A549 (cell line): ENCODE measurements around the gene RAP1GAP2. TPM values are rescaled to one million over a fixed set of nuclear protein-coding genes. Genes with fewer than 3 reads are reported as not detected.

Experiments used
- ATAC-seq, 2 experiments: fragments of 200-7000 bp in 1 of 2; fragments of >200 bp in 1 of 2; cut with Nextera tagmentation in 1 of 2; cut with Tn5 transposase in 1 of 2; 3 replicates each; pipeline versions ENCODE4 v1.8.0 to v1.9.1; 2018 to 2020; ENCODE audit warnings: mild to moderate bottlenecking in 1 of 2, moderate library complexity in 1 of 2
- CTCF ChIA-PET: fragments of 300-600 bp; sonication (Branson Sonifier 250); formaldehyde crosslinking; extraction: SDS; loops from one replicate; lab custom pipeline; 2021; ENCODE audit warnings: antibody characterized with exemption, inconsistent platforms; lab: Yijun Ruan, JAX
- POLR2A ChIA-PET: fragments of 350-600 bp; formaldehyde crosslinking; extraction: SDS; loops from one replicate; lab custom pipeline; 2021; ENCODE audit warnings: antibody characterized with exemption, inconsistent platforms; lab: Yijun Ruan, JAX
- DNase-seq, 2 experiments: peaks; one replicate each; pipeline versions ENCODE4 v3.0.0 to v3.0.0-alpha.2; 2011 to 2016; ENCODE audit warnings: low read depth in 1 of 2, low spot score in 1 of 2
- FAIRE-seq: peaks from 2 replicates; lab custom pipeline; 2011; peaks lifted over from hg19 to GRCh38; lab: Jason Lieb, UNC
- H3K27ac ChIP-seq, 2 experiments: fragments of >200 bp; sonication (Bioruptor Twin); formaldehyde crosslinking; 3 replicates each; pipeline ENCODE4 v1.5.1; 2016 to 2017
- H3K4me1 ChIP-seq: fragments of >200 bp; sonication (Bioruptor Twin); formaldehyde crosslinking; 3 replicates; pipeline ENCODE4 v1.6.1; 2016
- H3K4me2 ChIP-seq: fragments of >200 bp; sonication (Bioruptor Twin); formaldehyde crosslinking; 3 replicates; pipeline ENCODE4 v1.6.1; 2016
- H3K4me3 ChIP-seq: fragments of >200 bp; sonication (Bioruptor Twin); formaldehyde crosslinking; 3 replicates; pipeline ENCODE4 v1.5.1; 2016
- H3K9me3 ChIP-seq: fragments of >200 bp; sonication (Bioruptor Twin); formaldehyde crosslinking; 3 replicates; pipeline ENCODE4 v1.6.1; 2016
- BHLHE40 ChIP-seq: IDR thresholded peaks from 2 replicates; pipeline ENCODE4 v1.6.1; 2012; ENCODE audit warnings: low read depth, low read length, inconsistent platforms
- CBX2 ChIP-seq: fragments of 200-600 bp; sonication (generic); IDR thresholded peaks from 2 replicates; pipeline ENCODE4 v1.6.1; 2016; ENCODE audit warnings: low read depth, mild to moderate bottlenecking, borderline replicate concordance
- CHD4 ChIP-seq: fragments of 200-600 bp; sonication (generic); IDR thresholded peaks from 2 replicates; pipeline ENCODE4 v1.6.1; 2016; ENCODE audit warnings: antibody characterized with exemption, mild to moderate bottlenecking, borderline replicate concordance
- EHF ChIP-seq: fragments of 250-450 bp; sonication (Bioruptor Pico); IDR thresholded peaks from 2 replicates; pipeline ENCODE4 v1.5.0; 2020; ENCODE audit warnings: mild to moderate bottlenecking
- EHMT2 ChIP-seq: fragments of 200-600 bp; sonication (generic); IDR thresholded peaks from 2 replicates; pipeline ENCODE4 v1.6.1; 2016; ENCODE audit warnings: antibody characterized with exemption, low read depth, mild to moderate bottlenecking, moderate library complexity
- ESRRA ChIP-seq: fragments of 150-350 bp; IDR thresholded peaks from 2 replicates; pipeline ENCODE4 v1.6.1; 2014; ENCODE audit warnings: mild to moderate bottlenecking, low read length, borderline replicate concordance
- HEYL ChIP-seq: fragments of 250-450 bp; sonication (Bioruptor Pico); IDR thresholded peaks from 2 replicates; pipeline ENCODE4 v1.8.0; 2021; ENCODE audit warnings: mild to moderate bottlenecking, moderate library complexity
- HMGXB4 ChIP-seq: fragments of 250-450 bp; sonication (Bioruptor Pico); IDR thresholded peaks from 2 replicates; pipeline ENCODE4 v1.5.0; 2021; ENCODE audit warnings: mild to moderate bottlenecking, moderate library complexity, borderline replicate concordance
- JUN ChIP-seq, 2 experiments: fragments of >200 bp; sonication (Bioruptor Twin); formaldehyde crosslinking; IDR thresholded peaks; 2 replicates in 1 of 2; 3 replicates in 1 of 2; pipeline ENCODE4 v1.6.1; 2016 to 2017
- KDM1A ChIP-seq: fragments of 200-600 bp; sonication (generic); IDR thresholded peaks from 2 replicates; pipeline ENCODE4 v1.6.1; 2016; ENCODE audit warnings: low read depth, mild to moderate bottlenecking
- KDM5A ChIP-seq: fragments of 200-600 bp; sonication (generic); IDR thresholded peaks from 2 replicates; pipeline ENCODE4 v1.6.1; 2016; ENCODE audit warnings: antibody characterized with exemption, mild to moderate bottlenecking
- NFE2L2 ChIP-seq: fragments of 150-350 bp; conservative IDR thresholded peaks from 2 replicates; pipeline ENCODE4 v1.6.1; 2014; ENCODE audit warnings: low read length
- POLR2A ChIP-seq: IDR thresholded peaks from 2 replicates; pipeline ENCODE4 v1.6.1; 2012; ENCODE audit warnings: mild to moderate bottlenecking, low read length
- RCOR1 ChIP-seq: fragments of 150-350 bp; IDR thresholded peaks from 2 replicates; pipeline ENCODE4 v1.6.1; 2014; ENCODE audit warnings: antibody characterized with exemption, low read length, low read depth
- RNF2 ChIP-seq: fragments of 200-600 bp; sonication (generic); IDR thresholded peaks from 2 replicates; pipeline ENCODE4 v1.6.1; 2016; ENCODE audit warnings: low read depth, mild to moderate bottlenecking, antibody characterized with exemption, moderate library complexity, borderline replicate concordance
- SREBF2 ChIP-seq: fragments of 450-650 bp; IDR thresholded peaks from 2 replicates; pipeline ENCODE4 v1.6.1; 2014; ENCODE audit warnings: mild to moderate bottlenecking, moderate library complexity
- ZSCAN20 ChIP-seq: fragments of 250-450 bp; sonication (Bioruptor Pico); IDR thresholded peaks from 2 replicates; pipeline ENCODE4 v1.8.0; 2022; ENCODE audit warnings: mild to moderate bottlenecking, moderate library complexity
- WGBS: methylation state at CpG from one replicate; pipeline ENCODE4 v1.1.6; 2017; ENCODE audit errors: missing lambda C conversion rate; 5-methylcytosine and 5-hydroxymethylcytosine counted together
- polyA plus RNA-seq, 4 experiments: library from polyadenylated mRNA; depleted of rRNA in 3 of 4; stranded (reverse); fragments of >200 nt; fragmentation: RNase III in 1 of 4; extraction: RNeasy Plus Mini Kit Qiagen cat#74134 plus additional on column Dnase treatment in 1 of 4; gene quantifications; 2 replicates in 3 of 4; 3 replicates in 1 of 4; pipeline ENCODE4 v1.2.3, GENCODE V29; 2011 to 2017
- TF ChIP-seq, protein P1 (sequence below): fragments of >200 bp; sonication (Bioruptor Twin); formaldehyde crosslinking; IDR thresholded peaks from 3 replicates; pipeline ENCODE4 v1.6.1; 2016
- TF ChIP-seq, protein P2 (sequence below): IDR thresholded peaks from 2 replicates; pipeline ENCODE4 v1.6.1; 2012
- TF ChIP-seq, protein P3 (sequence below): IDR thresholded peaks from 2 replicates; pipeline ENCODE4 v1.6.1; 2012; ENCODE audit warnings: low read depth, borderline replicate concordance

RAP1GAP2 gene
- polyA plus RNA-seq, 2 of the 4 experiments (the other 2 are of a cell fraction): 8.3 to 20.8 TPM

GRCh38 chr17:2911035-2911754, 115.0 kb downstream of the RAP1GAP2 start:
- DNase-seq: no peak
- CTCF ChIA-PET: interaction anchor here (0.9 to 2.9 kb wide), 3 partner anchors 62 to 102 kb away, joined by 3 to 9 read pairs (median 4); no protein-coding TSS in a partner anchor
- H3K4me3 ChIP-seq: no peak overlapping the region
- no peaks in the 10 kb centered on the region for H3K4me1 ChIP-seq
- TF ChIP-seq SREBF2 (no peak), EHF (CRISPR knock-in tag) (no peak)
- TF ChIP-seq, all 56 proteins: peak for 0
- Histone ChIP-seq H3K27ac (no peak overlapping the region), H3K4me2 (no peak overlapping the region), H3K9me3 (no peaks in the 10 kb centered on the region)
- WGBS: 82% methylated on average over 18 of the region's 19 CpGs
- POLR2A ChIA-PET: interaction anchor here (0.6 kb wide), 1 partner anchor 78 kb away, joined by 3 read pairs; no protein-coding TSS in a partner anchor
- ATAC-seq (no peak), FAIRE-seq (no peak)

GRCh38 chr17:2911755-2912111, 115.5 kb downstream of the RAP1GAP2 start:
- no peak overlapping the region for H3K4me3 ChIP-seq
- TF ChIP-seq, protein P1, sequence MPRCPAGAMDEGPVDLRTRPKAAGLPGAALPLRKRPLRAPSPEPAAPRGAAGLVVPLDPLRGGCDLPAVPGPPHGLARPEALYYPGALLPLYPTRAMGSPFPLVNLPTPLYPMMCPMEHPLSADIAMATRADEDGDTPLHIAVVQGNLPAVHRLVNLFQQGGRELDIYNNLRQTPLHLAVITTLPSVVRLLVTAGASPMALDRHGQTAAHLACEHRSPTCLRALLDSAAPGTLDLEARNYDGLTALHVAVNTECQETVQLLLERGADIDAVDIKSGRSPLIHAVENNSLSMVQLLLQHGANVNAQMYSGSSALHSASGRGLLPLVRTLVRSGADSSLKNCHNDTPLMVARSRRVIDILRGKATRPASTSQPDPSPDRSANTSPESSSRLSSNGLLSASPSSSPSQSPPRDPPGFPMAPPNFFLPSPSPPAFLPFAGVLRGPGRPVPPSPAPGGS: no peak
- TF ChIP-seq HEYL (CRISPR knock-in tag) (no peak), ZSCAN20 (CRISPR knock-in tag) (no peak), ESRRA (no peak), CHD4 (no peak), BHLHE40 (no peak), KDM1A (no peak), KDM5A (no peak), JUN (IDR thresholded peaks at IDR 0.05) (no peak), POLR2A (no peak), EHF (CRISPR knock-in tag) (no peak)
- no peak for FAIRE-seq
- WGBS: 88% methylated on average over 10 of the region's 10 CpGs
- POLR2A ChIA-PET: interaction anchor here (0.6 kb wide), 1 partner anchor 79 kb away, joined by 3 read pairs; no protein-coding TSS in a partner anchor
- H3K9me3 ChIP-seq: no peaks in the 10 kb centered on the region
- no peak for DNase-seq
- H3K4me2 ChIP-seq: no peak overlapping the region
- CTCF ChIA-PET: interaction anchor here (0.5 to 11.2 kb wide), 3 partner anchors 18 to 101 kb away, joined by 3 to 66 read pairs (median 9); no protein-coding TSS in a partner anchor
- no peak for ATAC-seq
- no peak overlapping the region for H3K27ac ChIP-seq
- no peaks in the 10 kb centered on the region for H3K4me1 ChIP-seq

- Histone ChIP-seq H3K4me1 (no peaks in the 10 kb centered on the region), H3K27ac (no peak overlapping the region), H3K9me3 (no peaks in the 10 kb centered on the region), H3K4me2 (no peak overlapping the region), H3K4me3 (no peak overlapping the region)
- POLR2A ChIA-PET: no interaction called here
- FAIRE-seq (no peak), ATAC-seq (no peak), DNase-seq (no peak)
- no peak for TF ChIP-seq RCOR1
- TF ChIP-seq KDM1A: no peak
- TF ChIP-seq, protein P2, sequence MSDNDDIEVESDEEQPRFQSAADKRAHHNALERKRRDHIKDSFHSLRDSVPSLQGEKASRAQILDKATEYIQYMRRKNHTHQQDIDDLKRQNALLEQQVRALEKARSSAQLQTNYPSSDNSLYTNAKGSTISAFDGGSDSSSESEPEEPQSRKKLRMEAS: no peak
- TF ChIP-seq NFE2L2: no peak
- TF ChIP-seq, protein P1: no peak
- TF ChIP-seq CHD4: no peak
- TF ChIP-seq, protein P3, sequence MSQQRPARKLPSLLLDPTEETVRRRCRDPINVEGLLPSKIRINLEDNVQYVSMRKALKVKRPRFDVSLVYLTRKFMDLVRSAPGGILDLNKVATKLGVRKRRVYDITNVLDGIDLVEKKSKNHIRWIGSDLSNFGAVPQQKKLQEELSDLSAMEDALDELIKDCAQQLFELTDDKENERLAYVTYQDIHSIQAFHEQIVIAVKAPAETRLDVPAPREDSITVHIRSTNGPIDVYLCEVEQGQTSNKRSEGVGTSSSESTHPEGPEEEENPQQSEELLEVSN: no peak
- TF ChIP-seq HMGXB4 (CRISPR knock-in tag): no peak
- no peak for TF ChIP-seq RNF2
- no peak for TF ChIP-seq CBX2
- no peak for TF ChIP-seq EHMT2
- CTCF ChIA-PET: interaction anchor here (0.6 to 11.2 kb wide), 6 partner anchors 12 to 215 kb away, joined by 3 to 66 read pairs (median 5); no protein-coding TSS in a partner anchor
Observed at GRCh38 chr17:2912754-2913153, 116.5 kb downstream of the RAP1GAP2 start.
